Measurements from ENCODE around the gene ZCCHC7. TPM values are rescaled to one million over a fixed set of nuclear protein-coding genes. Genes with fewer than 3 reads are reported as not detected.
A peak's percentile ranks its signal among the peaks of the same experiment; 100 is the strongest.

Gene ZCCHC7
- total and polyA plus RNA-seq, 2 donors (not counting 3 experiments of a cell fraction or from before 2014, with no cell fraction given) = 7.4 to 14.8 TPM

- Histone ChIP-seq H3K27ac (ENCODE audit: insufficient read depth, low read depth, low read length) (peak overlapping the region; percentile 34), H3K9ac (replicated peaks; ENCODE audit: extremely low read depth, insufficient read depth, low read length) (peak overlapping the region; percentile 16), H3K4me1 (ENCODE audit: control insufficient read depth, extremely low read depth, insufficient read depth, low read length) (peaks cover 18% of the 10 kb centered on the region), H4K20me1 (replicated peaks; ENCODE audit: control insufficient read depth, extremely low read depth, insufficient read depth, low read length) (no peaks in the 10 kb centered on the region), H3K27me3 (ENCODE audit: control insufficient read depth in 2 of 2, insufficient read depth in 2 of 2, low read length in 2 of 2) (no peaks in the 10 kb centered on the region), H3K4me3 (replicated peaks in 1 of 3; ENCODE audit: insufficient read depth in 1 of 3, low read depth in 1 of 3, low read length in 3 of 3) (peak overlapping the region in 1 of 3 experiments; percentile 23), H3K79me2 (ENCODE audit: control insufficient read depth, insufficient read depth, low read length) (peaks cover 3% of the 10 kb centered on the region), H3K36me3 (ENCODE audit: control insufficient read depth in 2 of 2, extremely low read depth in 1 of 2, insufficient read depth in 2 of 2, low read length in 2 of 2) (no peaks in the 10 kb centered on the region), H2AFZ (ENCODE audit: low read depth, low read length) (peak overlapping the region; percentile 48), H3K9me1 (replicated peaks; ENCODE audit: control insufficient read depth, extremely low read depth, insufficient read depth, low read length) (no peaks in the 10 kb centered on the region), H3K4me2 (ENCODE audit: insufficient read depth, low read length) (peak overlapping the region; percentile 90), H3K9me3 (replicated peaks; ENCODE audit: control insufficient read depth, insufficient read depth, low read length) (no peaks in the 10 kb centered on the region)
- ChIA-PET CTCF (interaction anchor here (1.0 to 1.2 kb wide), 4 partner anchors 8 to 116 kb away, joined by 3 read pairs; no protein-coding TSS in a partner anchor), POLR2A (no interaction called here)
- dilution Hi-C loops (cut with MboI; ENCODE audit: extremely low pct_ligation_motif_present, low sequenced_read_pairs) (no loop called here), intact Hi-C loops (cut with micrococcal nuclease) (no loop called here)
- FAIRE-seq (no peak), DNase-seq (ENCODE audit: low read depth, low spot score) (peak; percentile 66)
- TF ChIP-seq POLR2A (IDR thresholded peaks at IDR 0.05; ENCODE audit: low read depth, low read length) (no peak), FOS (IDR thresholded peaks at IDR 0.05; ENCODE audit: borderline replicate concordance, insufficient read depth, low read length) (no peak), MYC (IDR thresholded peaks at IDR 0.05; ENCODE audit: low read depth, low read length) (no peak), POLR2AphosphoS5 (IDR thresholded peaks at IDR 0.05; ENCODE audit: insufficient read depth, low read depth, low read length) (no peak), GATA2 (IDR thresholded peaks at IDR 0.05; ENCODE audit: insufficient read depth, insufficient read length, low read depth, low read length) (no peak), JUN (IDR thresholded peaks at IDR 0.05; ENCODE audit: borderline replicate concordance, insufficient read depth, insufficient read length, low read depth) (no peak), EZH2 (IDR thresholded peaks at IDR 0.05; ENCODE audit: borderline replicate concordance, low read depth, low read length, severe bottlenecking) (no peak)
- TF ChIP-seq, protein P1, sequence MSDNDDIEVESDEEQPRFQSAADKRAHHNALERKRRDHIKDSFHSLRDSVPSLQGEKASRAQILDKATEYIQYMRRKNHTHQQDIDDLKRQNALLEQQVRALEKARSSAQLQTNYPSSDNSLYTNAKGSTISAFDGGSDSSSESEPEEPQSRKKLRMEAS (IDR thresholded peaks at IDR 0.05; ENCODE audit: insufficient read depth, insufficient read length) = no peak
- TF ChIP-seq, protein P2, sequence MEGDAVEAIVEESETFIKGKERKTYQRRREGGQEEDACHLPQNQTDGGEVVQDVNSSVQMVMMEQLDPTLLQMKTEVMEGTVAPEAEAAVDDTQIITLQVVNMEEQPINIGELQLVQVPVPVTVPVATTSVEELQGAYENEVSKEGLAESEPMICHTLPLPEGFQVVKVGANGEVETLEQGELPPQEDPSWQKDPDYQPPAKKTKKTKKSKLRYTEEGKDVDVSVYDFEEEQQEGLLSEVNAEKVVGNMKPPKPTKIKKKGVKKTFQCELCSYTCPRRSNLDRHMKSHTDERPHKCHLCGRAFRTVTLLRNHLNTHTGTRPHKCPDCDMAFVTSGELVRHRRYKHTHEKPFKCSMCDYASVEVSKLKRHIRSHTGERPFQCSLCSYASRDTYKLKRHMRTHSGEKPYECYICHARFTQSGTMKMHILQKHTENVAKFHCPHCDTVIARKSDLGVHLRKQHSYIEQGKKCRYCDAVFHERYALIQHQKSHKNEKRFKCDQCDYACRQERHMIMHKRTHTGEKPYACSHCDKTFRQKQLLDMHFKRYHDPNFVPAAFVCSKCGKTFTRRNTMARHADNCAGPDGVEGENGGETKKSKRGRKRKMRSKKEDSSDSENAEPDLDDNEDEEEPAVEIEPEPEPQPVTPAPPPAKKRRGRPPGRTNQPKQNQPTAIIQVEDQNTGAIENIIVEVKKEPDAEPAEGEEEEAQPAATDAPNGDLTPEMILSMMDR (IDR thresholded peaks at IDR 0.05; ENCODE audit: extremely low read depth in 1 of 2, insufficient read depth in 1 of 2, low read depth in 1 of 2, low read length in 2 of 2) = no peak
- no TSS peak for BruUV-seq (replicated peaks)
Observed at GRCh38 chr9:37146410-37146809, 26.0 kb downstream of the ZCCHC7 start.
